K562 (cell line): Measurements from ENCODE around the gene PLA2G2C. TPM values are rescaled to one million over a fixed set of nuclear protein-coding genes. Genes with fewer than 3 reads are reported as not detected.

ENCODE experiments used
- ARID4B ChIP-seq: sonication (generic); formaldehyde crosslinking; IDR thresholded peaks from 2 replicates; pipeline ENCODE4 v1.8.0; 2022; ENCODE audit warnings: mild to moderate bottlenecking, missing genetic modification reagents
- ASH1L ChIP-seq: fragments of 450-650 bp; IDR thresholded peaks from 2 replicates; pipeline ENCODE4 v1.6.1; 2018; ENCODE audit warnings: borderline replicate concordance, mild to moderate bottlenecking, low read depth; ENCODE audit not compliant: partially characterized antibody
- CC2D1A ChIP-seq: fragments of 450-650 bp; IDR thresholded peaks from 2 replicates; pipeline ENCODE4 v1.6.1; 2017; ENCODE audit warnings: mild to moderate bottlenecking
- L3MBTL2 ChIP-seq: fragments of 450-650 bp; IDR thresholded peaks from 2 replicates; pipeline ENCODE4 v1.6.1; 2016; ENCODE audit warnings: mild to moderate bottlenecking, moderate library complexity
- MEF2A ChIP-seq: IDR thresholded peaks from 2 replicates; pipeline ENCODE4 v1.6.1; 2011; ENCODE audit warnings: low read depth, mild to moderate bottlenecking, low read length, moderate library complexity; ENCODE audit not compliant: control insufficient read depth
- MEIS2 ChIP-seq: fragments of 450-650 bp; IDR thresholded peaks from 2 replicates; pipeline ENCODE4 v1.6.1; 2014; ENCODE audit warnings: mild to moderate bottlenecking; ENCODE audit not compliant: partially characterized antibody
- POLR2H ChIP-seq: IDR thresholded peaks from 2 replicates; pipeline ENCODE4 v1.6.1; 2016; ENCODE audit warnings: missing genetic modification characterization, low read depth, mild to moderate bottlenecking, control low read depth, missing compliant biosample characterization, moderate library complexity
- RBM15 ChIP-seq: fragments of 200-400 bp; formaldehyde crosslinking; IDR thresholded peaks from 2 replicates; pipeline ENCODE4 v1.6.1; 2018; ENCODE audit warnings: mild to moderate bottlenecking, low read length, moderate library complexity; ENCODE audit not compliant: insufficient read depth
- SMAD4 ChIP-seq: fragments of 250-450 bp; sonication (Bioruptor Pico); conservative IDR thresholded peaks from 2 replicates; pipeline ENCODE4 v1.8.0; 2021; ENCODE audit warnings: inconsistent platforms, mild to moderate bottlenecking, moderate library complexity
- TAF15 ChIP-seq: fragments of 200-400 bp; formaldehyde crosslinking; IDR thresholded peaks from 2 replicates; pipeline ENCODE4 v1.6.1; 2017; ENCODE audit warnings: mild to moderate bottlenecking, low read depth, low read length, moderate library complexity
- TCF7L2 ChIP-seq: fragments of 150-350 bp; IDR thresholded peaks from 2 replicates; pipeline ENCODE4 v1.6.1; 2016; ENCODE audit warnings: low read depth, mild to moderate bottlenecking, low read length, moderate library complexity
- ZBTB7A ChIP-seq: IDR thresholded peaks from 2 replicates; pipeline ENCODE4 v1.6.1; 2011; ENCODE audit warnings: low read depth, mild to moderate bottlenecking, low read length, moderate library complexity, borderline replicate concordance; ENCODE audit not compliant: control insufficient read depth
- polyA plus RNA-seq, 8 experiments: library from polyadenylated mRNA; depleted of rRNA in 4 of 8; stranded (reverse) in 5 of 8; unstranded in 3 of 8; fragments of >200 nt; fragmentation: Nextera tagmentation in 2 of 8; fragmentation: Illumina TruSeq in 1 of 8; extraction: Ambion mirVana in 2 of 8; extraction: Trizol in 1 of 8; gene quantifications; 2 replicates each; pipeline versions ENCODE4 v1.2.1 to v1.2.3, GENCODE V29; 2011 to 2014; ENCODE audit warnings: inconsistent platforms in 1 of 8, missing spikeins in 1 of 8
- total RNA-seq, 7 experiments: library from RNA; depleted of rRNA in 6 of 7; stranded (reverse); fragments of >200 nt in 6 of 7; fragmentation: Illumina TruSeq in 2 of 7; extraction: Trizol in 2 of 7; gene quantifications; 2 replicates each; pipeline versions ENCODE4 v1.2.1 to v1.2.3, GENCODE V29; 2011 to 2021; ENCODE audit warnings: low replicate concordance in 1 of 7
- TF ChIP-seq, protein P1 (sequence below): sonication (generic); formaldehyde crosslinking; IDR thresholded peaks from 2 replicates; pipeline ENCODE4 v1.8.0; 2023; ENCODE audit warnings: missing genetic modification reagents, mild to moderate bottlenecking, borderline replicate concordance
- TF ChIP-seq, protein P2 (sequence below): sonication (generic); formaldehyde crosslinking; IDR thresholded peaks from 2 replicates; pipeline ENCODE4 v1.9.0; 2022; ENCODE audit warnings: mild to moderate bottlenecking, missing genetic modification reagents
- TF ChIP-seq, protein P3 (sequence below), 2 experiments: fragments of 450-650 bp; conservative IDR thresholded peaks; 2 replicates each; pipeline ENCODE4 v1.6.1; 2017; ENCODE audit warnings: mild to moderate bottlenecking in 2 of 2, moderate library complexity in 2 of 2

The PLA2G2C gene
- total and polyA plus RNA-seq, 9 of the 15 experiments (the other 6 are each of a cell fraction or from before 2014, with no cell fraction given): 0.14 to 0.49 (median 0.21) TPM

DNA sequence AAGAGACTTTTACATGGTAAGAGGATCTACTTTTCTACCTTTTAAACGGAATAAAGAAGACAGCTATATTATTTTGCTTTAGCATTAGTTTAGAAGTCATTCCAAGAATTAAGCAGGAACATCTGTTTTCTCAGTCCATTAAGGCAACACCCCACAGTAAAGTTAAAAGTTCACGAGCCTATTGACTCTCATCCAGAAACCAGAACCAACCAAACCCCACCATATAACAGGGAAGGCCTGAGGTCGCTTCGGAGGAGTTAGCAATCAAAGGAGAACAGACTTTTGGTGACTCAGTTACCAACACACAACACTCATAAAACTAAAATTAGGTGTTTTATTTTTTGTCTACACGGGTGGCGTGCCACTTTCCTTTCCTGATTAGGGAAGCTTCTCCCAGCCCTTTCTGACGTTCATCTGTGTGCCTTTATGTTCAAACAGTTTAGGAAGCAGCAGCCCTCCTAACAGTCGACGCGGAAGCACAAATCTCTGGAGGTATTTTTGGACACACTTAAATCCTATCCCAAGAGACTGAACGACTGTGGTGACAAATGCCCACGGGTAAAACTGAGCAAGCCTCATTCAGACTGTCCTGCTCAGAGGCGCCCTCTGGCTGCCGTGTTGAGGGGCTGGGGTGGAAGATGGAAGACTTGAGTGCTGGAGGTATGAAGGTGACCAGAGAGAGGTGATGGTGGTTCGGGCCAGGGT is 8.6 kb upstream of the PLA2G2C start (continued):
- TF ChIP-seq, protein P1, sequence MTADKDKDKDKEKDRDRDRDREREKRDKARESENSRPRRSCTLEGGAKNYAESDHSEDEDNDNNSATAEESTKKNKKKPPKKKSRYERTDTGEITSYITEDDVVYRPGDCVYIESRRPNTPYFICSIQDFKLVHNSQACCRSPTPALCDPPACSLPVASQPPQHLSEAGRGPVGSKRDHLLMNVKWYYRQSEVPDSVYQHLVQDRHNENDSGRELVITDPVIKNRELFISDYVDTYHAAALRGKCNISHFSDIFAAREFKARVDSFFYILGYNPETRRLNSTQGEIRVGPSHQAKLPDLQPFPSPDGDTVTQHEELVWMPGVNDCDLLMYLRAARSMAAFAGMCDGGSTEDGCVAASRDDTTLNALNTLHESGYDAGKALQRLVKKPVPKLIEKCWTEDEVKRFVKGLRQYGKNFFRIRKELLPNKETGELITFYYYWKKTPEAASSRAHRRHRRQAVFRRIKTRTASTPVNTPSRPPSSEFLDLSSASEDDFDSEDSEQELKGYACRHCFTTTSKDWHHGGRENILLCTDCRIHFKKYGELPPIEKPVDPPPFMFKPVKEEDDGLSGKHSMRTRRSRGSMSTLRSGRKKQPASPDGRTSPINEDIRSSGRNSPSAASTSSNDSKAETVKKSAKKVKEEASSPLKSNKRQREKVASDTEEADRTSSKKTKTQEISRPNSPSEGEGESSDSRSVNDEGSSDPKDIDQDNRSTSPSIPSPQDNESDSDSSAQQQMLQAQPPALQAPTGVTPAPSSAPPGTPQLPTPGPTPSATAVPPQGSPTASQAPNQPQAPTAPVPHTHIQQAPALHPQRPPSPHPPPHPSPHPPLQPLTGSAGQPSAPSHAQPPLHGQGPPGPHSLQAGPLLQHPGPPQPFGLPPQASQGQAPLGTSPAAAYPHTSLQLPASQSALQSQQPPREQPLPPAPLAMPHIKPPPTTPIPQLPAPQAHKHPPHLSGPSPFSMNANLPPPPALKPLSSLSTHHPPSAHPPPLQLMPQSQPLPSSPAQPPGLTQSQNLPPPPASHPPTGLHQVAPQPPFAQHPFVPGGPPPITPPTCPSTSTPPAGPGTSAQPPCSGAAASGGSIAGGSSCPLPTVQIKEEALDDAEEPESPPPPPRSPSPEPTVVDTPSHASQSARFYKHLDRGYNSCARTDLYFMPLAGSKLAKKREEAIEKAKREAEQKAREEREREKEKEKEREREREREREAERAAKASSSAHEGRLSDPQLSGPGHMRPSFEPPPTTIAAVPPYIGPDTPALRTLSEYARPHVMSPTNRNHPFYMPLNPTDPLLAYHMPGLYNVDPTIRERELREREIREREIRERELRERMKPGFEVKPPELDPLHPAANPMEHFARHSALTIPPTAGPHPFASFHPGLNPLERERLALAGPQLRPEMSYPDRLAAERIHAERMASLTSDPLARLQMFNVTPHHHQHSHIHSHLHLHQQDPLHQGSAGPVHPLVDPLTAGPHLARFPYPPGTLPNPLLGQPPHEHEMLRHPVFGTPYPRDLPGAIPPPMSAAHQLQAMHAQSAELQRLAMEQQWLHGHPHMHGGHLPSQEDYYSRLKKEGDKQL (CRISPR knock-in tag): no peak
- no peak for TF ChIP-seq RBM15
- TF ChIP-seq TCF7L2: no peak
- peak; percentile 83 for TF ChIP-seq SMAD4 (CRISPR knock-in tag)
- TF ChIP-seq POLR2H (tag): peak; percentile 65
- TF ChIP-seq TAF15: no peak
- TF ChIP-seq L3MBTL2: peak; percentile 43; the same call in 1 of the 2 replicates
- peak; percentile 4 for TF ChIP-seq MEIS2
- TF ChIP-seq CC2D1A: 0 out of 2 replicates have a peak, but pooled peaks have one; percentile 33
- no peak for TF ChIP-seq ZBTB7A
- TF ChIP-seq, protein P2, sequence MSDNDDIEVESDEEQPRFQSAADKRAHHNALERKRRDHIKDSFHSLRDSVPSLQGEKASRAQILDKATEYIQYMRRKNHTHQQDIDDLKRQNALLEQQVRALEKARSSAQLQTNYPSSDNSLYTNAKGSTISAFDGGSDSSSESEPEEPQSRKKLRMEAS (CRISPR knock-in tag): no peak
- TF ChIP-seq ARID4B (CRISPR knock-in tag): no peak
- no peak for TF ChIP-seq ASH1L
- TF ChIP-seq MEF2A: 0 out of 2 replicates have a peak, but pooled peaks have one; percentile 1
- TF ChIP-seq, protein P3, sequence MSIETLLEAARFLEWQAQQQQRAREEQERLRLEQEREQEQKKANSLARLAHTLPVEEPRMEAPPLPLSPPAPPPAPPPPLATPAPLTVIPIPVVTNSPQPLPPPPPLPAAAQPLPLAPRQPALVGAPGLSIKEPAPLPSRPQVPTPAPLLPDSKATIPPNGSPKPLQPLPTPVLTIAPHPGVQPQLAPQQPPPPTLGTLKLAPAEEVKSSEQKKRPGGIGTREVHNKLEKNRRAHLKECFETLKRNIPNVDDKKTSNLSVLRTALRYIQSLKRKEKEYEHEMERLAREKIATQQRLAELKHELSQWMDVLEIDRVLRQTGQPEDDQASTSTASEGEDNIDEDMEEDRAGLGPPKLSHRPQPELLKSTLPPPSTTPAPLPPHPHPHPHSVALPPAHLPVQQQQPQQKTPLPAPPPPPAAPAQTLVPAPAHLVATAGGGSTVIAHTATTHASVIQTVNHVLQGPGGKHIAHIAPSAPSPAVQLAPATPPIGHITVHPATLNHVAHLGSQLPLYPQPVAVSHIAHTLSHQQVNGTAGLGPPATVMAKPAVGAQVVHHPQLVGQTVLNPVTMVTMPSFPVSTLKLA (conservative IDR thresholded peaks at IDR 0.05): 0 out of 4 replicates have a peak, but pooled peaks of 1 of the 2 experiments have one; percentile 17
